ENCODE results near the gene BCL2.

BCL2 gene

GRCh38 chr18:63315876-63316275 lies 3.7 kb downstream of the BCL2 start:
- TF ChIP-seq CTCF (IDR thresholded peaks at IDR 0.05; ENCODE audit: borderline replicate concordance, control extremely low read depth, extremely low read depth, insufficient read depth, missing control alignments): no peak
- DNase-seq (ENCODE audit: low spot score): no peak
- in situ Hi-C loops (cut with MboI; ENCODE audit: low sequenced_read_pairs, unreplicated experiment): loop anchor here (5.0 kb wide), 1 partner anchor 159 kb away; no protein-coding TSS in a partner anchor

- in situ Hi-C loops (cut with MboI; ENCODE audit: low sequenced_read_pairs, unreplicated experiment): loop anchor here (5.0 kb wide), 1 partner anchor 158 kb away; no protein-coding TSS in a partner anchor
- no peak for DNase-seq (ENCODE audit: low spot score)
- TF ChIP-seq CTCF (IDR thresholded peaks at IDR 0.05; ENCODE audit: borderline replicate concordance, control extremely low read depth, extremely low read depth, insufficient read depth, missing control alignments): no peak
Observed at GRCh38 chr18:63315131-63315662, 4.4 kb downstream of the BCL2 start.

- in situ Hi-C loops (cut with MboI; ENCODE audit: low sequenced_read_pairs, unreplicated experiment): no loop called here
- no peak for TF ChIP-seq CTCF (IDR thresholded peaks at IDR 0.05; ENCODE audit: borderline replicate concordance, control extremely low read depth, extremely low read depth, insufficient read depth, missing control alignments)
- no peak for DNase-seq (ENCODE audit: low spot score)
Observed at GRCh38 chr18:63314062-63314790, 5.3 kb downstream of the BCL2 start.

- no peak for TF ChIP-seq CTCF (IDR thresholded peaks at IDR 0.05; ENCODE audit: borderline replicate concordance, control extremely low read depth, extremely low read depth, insufficient read depth, missing control alignments)
- in situ Hi-C loops (cut with MboI; ENCODE audit: low sequenced_read_pairs, unreplicated experiment): no loop called here
- no peak for DNase-seq (ENCODE audit: low spot score)
Observed at GRCh38 chr18:63313396-63313917, 6.1 kb downstream of the BCL2 start.

GRCh38 chr18:63312737-63313395 lies 6.7 kb downstream of the BCL2 start:
- no peak for DNase-seq (ENCODE audit: low spot score)
- in situ Hi-C loops (cut with MboI; ENCODE audit: low sequenced_read_pairs, unreplicated experiment): no loop called here
- no peak for TF ChIP-seq CTCF (IDR thresholded peaks at IDR 0.05; ENCODE audit: borderline replicate concordance, control extremely low read depth, extremely low read depth, insufficient read depth, missing control alignments)

DNA sequence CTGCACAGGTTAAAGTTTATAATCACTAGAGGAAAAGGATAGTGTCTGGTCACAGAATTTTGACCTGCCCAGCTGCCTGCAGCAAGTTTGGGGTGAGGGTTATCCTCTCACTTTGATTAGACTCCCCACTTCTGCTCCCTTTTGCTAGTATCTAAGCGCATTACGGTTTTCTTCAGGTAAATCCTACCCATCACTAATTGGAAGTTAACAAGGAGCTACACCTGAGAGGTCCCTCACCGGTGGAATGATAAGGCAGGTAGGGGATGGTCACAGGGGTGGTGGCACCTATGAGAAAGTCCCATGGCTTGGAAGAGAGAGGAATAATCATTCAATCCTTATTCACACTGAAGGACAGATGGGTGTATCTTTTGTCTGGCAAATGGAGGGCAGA lies 7.6 kb downstream of the BCL2 start:
- TF ChIP-seq CTCF (IDR thresholded peaks at IDR 0.05; ENCODE audit: borderline replicate concordance, control extremely low read depth, extremely low read depth, insufficient read depth, missing control alignments): no peak

More for the DNA sequence above, 7.6 kb downstream of the BCL2 start:
- in situ Hi-C loops (cut with MboI; ENCODE audit: low sequenced_read_pairs, unreplicated experiment): no loop called here
- DNase-seq (ENCODE audit: low spot score): no peak
